HG02588 (cell line): ENCODE results near the gene BMF.
"Not testable (repeated sequence)": the region's sequence is repeated elsewhere in the genome, so short reads cannot be mapped to it uniquely, and the experiment has no call there.

Experiments
- ATAC-seq: cut with Tn5 transposase; IDR thresholded peaks from one replicate; pipeline ENCODE4 v1.9.1; 2021; ENCODE audit warnings: mild to moderate bottlenecking, moderate library complexity; ENCODE audit not compliant: unreplicated experiment

Gene BMF

GRCh38 chr15:40128766-40129660, 20.3 kb upstream of the BMF start:
- no peak for ATAC-seq

DNA sequence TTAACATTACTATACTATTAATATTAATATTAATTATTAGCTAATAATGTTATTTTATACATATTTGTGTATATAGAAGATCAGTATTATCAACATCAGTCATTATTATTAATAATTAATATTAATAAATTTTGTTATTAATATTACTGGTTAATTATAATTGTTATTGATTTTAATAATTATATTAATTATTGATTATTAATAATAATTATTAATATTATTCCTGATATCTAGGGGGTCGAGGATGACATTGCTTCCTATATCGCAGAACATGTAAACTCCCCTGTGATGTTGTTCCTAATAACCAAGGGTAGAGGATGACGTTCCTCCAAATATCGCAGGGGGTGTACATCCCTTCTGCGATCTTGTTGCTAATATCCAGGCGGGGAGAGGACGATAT, 17.3 kb upstream of the BMF start:
- no peak for ATAC-seq

DNA sequence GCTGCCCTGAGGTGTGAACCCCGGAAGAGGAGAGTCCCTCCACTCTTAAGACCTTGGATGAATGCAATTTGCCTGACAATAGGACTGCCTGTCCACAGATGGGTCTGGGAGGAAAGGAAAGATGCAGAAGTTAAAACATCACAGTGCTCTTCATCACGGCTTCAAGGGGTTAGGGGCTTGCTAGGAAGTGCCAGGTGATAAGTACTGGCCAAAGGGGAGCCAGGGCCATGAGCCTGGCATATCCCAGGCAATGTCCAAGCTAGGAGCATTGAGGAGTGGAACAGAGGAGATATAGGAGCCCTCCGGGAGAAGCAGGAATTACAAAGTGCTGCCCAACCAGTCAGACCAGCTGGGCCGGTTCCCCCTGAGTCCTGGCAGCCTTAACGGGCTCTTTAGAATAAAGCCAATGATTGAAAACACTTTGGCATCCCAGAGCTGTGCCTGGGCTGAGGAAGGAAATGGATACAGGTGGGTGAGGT, 16.2 kb upstream of the BMF start:
- ATAC-seq = not testable (repeated sequence)

DNA sequence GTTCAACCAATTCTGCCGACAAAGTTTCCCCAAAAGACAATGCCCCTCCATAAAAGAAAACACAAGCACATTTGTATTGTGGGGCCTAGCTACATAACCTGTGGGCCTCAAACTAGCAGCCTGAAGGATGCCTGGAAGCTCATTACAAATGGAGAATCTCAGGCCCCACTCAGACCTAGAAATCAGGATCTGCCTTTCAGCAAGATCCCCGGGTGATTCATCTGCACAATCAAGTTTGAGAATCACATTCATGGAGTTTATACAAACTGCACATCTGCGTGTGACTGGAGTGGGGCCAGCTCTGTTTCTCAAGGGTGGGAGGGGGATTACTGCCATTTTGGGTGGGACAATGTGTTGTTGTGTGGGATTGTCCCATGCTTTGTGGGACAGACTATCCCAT, 15.7 kb upstream of the BMF start:
- ATAC-seq = not testable (repeated sequence)

DNA sequence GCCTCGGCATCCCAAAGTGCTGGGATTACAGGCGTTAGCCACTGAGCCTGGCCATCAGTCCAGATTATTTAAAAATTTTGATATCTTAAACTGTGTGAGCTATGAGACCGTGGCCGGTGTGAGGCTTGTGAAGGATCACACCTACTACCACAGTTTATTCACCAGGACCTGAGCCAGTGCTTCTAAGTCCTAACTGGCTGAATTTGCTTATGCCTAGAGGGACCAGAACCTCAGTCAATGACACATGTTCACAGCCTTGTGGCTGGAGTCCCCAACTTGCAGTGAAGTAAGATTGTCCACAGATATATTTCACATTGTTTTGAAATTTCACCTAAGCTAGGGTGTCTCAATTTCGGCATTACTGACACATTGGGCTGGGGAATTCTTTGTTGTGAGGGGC, 15.2 kb upstream of the BMF start:
- ATAC-seq = not testable (repeated sequence)

- ATAC-seq = not testable (repeated sequence)
Measured at GRCh38 chr15:40122989-40123388, 14.3 kb upstream of the BMF start.

GRCh38 chr15:40121911-40122638, 13.4 kb upstream of the BMF start:
- no peak for ATAC-seq

- ATAC-seq = no peak
Measured at GRCh38 chr15:40118473-40118872, 9.8 kb upstream of the BMF start.

DNA sequence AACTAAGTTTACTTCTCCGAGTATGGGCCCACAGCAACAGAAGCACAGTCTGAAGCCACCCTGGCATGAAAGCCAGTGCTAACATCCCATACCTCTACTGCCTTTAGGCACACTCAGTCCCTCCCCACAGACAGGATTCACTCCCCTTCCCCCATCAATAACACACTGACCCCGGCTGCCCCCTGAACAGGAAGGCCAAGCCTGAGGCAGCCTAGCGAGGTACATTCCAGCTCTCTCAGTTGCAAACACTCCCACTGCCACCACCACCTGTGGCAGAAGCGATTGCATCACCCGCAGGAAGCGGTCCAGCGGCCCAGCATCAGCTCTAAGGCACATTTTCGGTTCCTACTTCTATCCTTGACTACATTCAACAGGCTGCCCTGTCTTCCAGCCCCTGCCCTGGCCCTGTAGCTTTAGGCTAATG, 7.0 kb upstream of the BMF start:
- peak; percentile 89 for ATAC-seq

- not testable (repeated sequence) for ATAC-seq
Measured at GRCh38 chr15:40115106-40115505, 6.4 kb upstream of the BMF start.

- no peak for ATAC-seq
Measured at GRCh38 chr15:40114218-40114617, 5.5 kb upstream of the BMF start.

DNA sequence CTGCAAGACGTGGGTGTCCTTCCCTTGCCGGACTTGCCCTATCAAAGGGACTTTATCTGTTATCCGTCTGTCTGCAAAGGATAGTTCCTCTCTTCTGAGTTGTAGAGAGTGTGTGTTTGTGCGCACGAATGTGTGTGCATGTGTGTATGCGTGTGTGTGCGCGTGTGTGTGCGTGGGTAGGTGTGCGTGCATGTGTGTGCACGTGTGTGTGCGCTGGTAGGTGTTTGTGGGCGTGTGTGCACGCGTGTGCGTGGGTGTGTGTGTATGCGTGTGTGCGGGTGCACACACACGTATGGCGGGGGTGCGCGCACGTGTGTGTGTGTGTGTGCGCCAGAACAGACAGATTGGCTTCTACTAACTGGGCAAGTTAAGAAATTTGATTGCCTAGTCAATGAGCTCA, 4.1 kb upstream of the BMF start:
- no peak for ATAC-seq

DNA sequence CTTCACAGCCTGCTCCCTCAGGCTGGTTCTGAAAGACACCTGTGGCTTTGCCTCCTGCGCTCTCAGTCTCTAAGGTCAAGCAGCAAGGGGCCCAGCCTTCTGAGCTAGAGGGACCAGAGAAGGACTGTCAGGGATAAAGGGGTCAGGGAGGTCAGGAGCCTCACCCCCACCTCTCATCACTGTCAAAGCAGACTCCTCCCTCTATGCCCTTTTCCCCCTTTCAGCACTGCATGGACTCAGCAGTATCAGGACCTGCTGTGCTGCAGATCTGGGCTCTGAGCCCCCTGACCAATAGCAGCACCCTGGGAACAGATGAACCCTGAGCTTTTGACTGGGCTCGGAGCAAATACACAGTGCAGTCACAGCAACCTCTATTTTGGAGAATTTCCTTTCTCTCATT, 3.2 kb upstream of the BMF start:
- no peak for ATAC-seq

GRCh38 chr15:40110866-40111550, 2.3 kb upstream of the BMF start:
- no peak for ATAC-seq

DNA sequence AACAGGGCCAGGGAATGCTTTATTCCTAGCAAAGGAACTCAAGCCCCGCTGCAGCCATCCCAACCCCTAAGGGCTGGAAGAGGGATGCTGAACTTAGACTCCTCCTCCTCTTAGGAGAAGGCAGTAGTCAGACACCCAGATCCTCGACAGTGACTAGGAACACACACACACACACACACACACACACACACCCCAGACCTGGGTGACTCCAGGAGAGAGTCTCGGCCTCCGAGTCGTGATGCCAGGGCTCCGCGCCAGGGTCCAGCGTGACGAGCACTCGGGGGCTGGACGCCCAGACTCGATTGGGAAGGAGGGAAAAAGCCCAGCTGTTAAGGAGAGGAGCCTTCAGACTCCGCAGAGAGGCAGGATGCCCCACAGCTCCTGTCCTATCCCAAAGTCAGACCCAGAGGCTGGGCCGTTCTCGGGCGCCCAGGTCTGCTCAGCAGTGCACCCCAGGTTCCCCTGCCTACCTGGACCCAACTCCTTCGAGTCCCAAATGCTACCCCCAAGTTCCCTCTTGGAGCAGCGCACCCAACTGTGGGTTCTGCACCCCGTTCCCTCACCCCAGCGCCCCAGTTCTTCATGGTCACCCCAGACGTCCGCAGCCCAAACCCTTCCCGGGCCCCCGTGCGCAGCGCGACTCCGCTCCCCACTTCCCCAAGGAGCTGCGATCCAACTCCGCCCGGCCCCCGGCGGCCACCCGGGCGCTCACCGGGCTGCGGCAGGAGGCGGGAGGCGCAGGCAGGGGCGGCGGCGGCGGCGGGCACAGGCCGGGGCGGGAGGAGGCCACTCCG, 421 bp downstream of the BMF start:
- no peak for ATAC-seq

DNA sequence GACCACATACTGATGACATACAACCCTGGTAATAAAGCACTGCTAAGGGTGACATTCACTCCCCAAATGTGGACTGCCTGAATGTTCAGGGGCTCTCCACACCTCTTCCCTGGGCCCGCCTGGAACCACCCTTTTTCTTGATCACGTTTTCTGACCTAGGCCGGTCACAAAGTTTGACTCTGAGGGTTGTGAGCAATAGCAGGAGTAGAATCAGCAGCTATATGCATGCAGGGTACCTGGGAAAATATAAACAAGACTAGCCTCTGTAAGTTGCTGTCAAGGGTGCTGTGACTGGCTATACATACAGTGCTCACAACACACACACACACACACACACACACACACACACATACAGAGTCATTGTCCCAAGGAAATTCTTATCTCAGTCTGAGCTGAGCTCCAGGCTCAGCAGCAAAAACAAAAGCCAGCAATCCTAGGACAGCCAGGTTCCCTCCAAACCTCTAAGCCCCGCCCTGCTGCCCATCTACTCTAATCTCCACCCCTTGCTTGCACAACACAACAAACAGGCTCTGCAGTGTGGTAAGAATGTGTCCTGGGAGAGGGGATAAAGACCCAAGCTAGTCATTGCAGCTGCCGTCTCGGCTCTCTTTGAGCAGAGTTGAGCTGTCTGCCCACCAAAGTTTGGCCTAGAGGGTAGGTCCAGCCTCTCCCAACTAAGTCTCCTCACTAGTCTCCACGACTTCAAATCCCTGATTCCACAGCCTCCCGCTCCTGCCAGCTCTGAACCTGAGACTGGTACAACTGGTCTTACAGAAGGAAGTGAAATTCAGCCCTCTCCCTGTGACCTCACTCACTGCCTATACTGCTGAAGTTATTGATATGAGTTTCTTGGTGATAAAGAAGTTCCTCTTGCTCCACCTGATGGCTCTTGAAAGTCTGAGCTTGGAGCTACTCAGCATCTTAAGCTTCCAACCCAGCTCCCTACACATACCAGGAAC, 2.2 kb downstream of the BMF start:
- ATAC-seq = no peak

- ATAC-seq = no peak
Measured at GRCh38 chr15:40105517-40106202, 3.0 kb downstream of the BMF start.

DNA sequence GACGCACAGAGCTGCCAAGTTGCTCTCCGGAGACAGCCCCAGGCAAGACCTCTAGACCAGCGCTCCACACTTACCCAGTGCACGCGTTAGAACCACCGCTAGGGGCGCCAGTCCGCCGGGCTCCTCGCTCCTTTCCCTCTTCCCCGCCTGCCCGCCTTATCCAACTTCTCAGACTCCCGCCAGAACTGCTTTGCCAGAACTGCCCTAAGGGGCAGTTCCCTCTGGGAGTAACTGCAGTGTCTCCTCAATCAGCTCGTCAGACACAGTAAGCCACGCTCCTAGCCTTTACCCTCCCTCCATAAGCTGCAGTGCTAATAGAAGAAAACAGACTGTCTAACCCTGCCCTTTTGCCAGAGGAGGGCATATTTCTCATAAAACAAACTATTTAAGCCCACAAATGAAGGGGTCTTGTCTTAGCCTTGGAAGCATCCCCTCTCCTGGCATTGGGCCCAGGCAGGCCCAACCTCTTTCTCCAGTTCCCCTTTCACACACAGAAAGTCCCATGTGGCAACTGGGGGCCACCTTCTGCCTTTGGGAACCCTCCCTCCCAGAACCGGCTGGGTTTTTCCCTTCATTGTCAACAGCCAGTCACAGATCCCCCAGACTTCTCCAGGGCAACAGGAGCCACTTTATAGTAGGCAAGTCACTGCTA, 3.7 kb downstream of the BMF start:
- peak; percentile 24 for ATAC-seq
